Panc1 (cell line): ENCODE measurements around the gene MTMR12. TPM values are rescaled to one million over a fixed set of nuclear protein-coding genes. Genes with fewer than 3 reads are reported as not detected.
"Not testable (repeated sequence)": the region's sequence is repeated elsewhere in the genome, so short reads cannot be mapped to it uniquely, and the experiment has no call there.

Source experiments
- ATAC-seq: fragments of 200-7000 bp; cut with Tn5 transposase; 2 replicates; pipeline ENCODE4 v1.9.1; 2020; ENCODE audit warnings: mild to moderate bottlenecking, moderate library complexity
- BruUV-seq: library from RNA; stranded (reverse); fragments of 400-500 nt; replicated peaks from 2 replicates; lab custom pipeline; 2021; lab: Mats Ljungman, UMichigan
- CTCF ChIA-PET: fragments of 300-600 bp; sonication (Branson Sonifier 250); formaldehyde crosslinking; loops from one replicate; lab custom pipeline; 2022; ENCODE audit warnings: antibody characterized with exemption; lab: Charles Lee
- POLR2A ChIA-PET: fragments of 300-600 bp; sonication (Branson Sonifier 250); formaldehyde crosslinking; loops from one replicate; lab custom pipeline; 2022; ENCODE audit warnings: antibody characterized with exemption; lab: Charles Lee
- DNase-seq: peaks from one replicate; pipeline ENCODE4 v3.0.0-alpha.2; 2010; ENCODE audit warnings: low read depth, low spot score
- H3K27ac ChIP-seq: 2 replicates; pipeline ENCODE4 v1.5.1; 2011; ENCODE audit warnings: mild to moderate bottlenecking, low read length, inconsistent platforms
- H3K27me3 ChIP-seq: fragments of 200-500 bp; sonication (Bioruptor generic); 2 replicates; pipeline ENCODE4 v1.6.0; 2014; ENCODE audit warnings: low read length, inconsistent platforms; ENCODE audit not compliant: control insufficient read depth, insufficient read depth
- H3K36me3 ChIP-seq: fragments of 200-500 bp; sonication (Bioruptor generic); 2 replicates; pipeline ENCODE4 v1.5.1; 2014; ENCODE audit warnings: inconsistent platforms, mild to moderate bottlenecking, low read length, moderate library complexity; ENCODE audit not compliant: control insufficient read depth, insufficient read depth
- H3K4me1 ChIP-seq: 2 replicates; pipeline ENCODE4 v1.5.1; 2011; ENCODE audit warnings: inconsistent platforms, mild to moderate bottlenecking, low read length, moderate library complexity; ENCODE audit not compliant: control insufficient read depth, insufficient read depth
- H3K4me3 ChIP-seq, 2 experiments: 2 replicates each; pipeline ENCODE4 v1.5.1; 2011 to 2012; ENCODE audit warnings: low read depth in 2 of 2, low read length in 2 of 2, mild to moderate bottlenecking in 2 of 2, inconsistent platforms in 1 of 2, moderate library complexity in 1 of 2
- H3K9me3 ChIP-seq: fragments of 200-500 bp; sonication (Bioruptor generic); 2 replicates; pipeline ENCODE4 v1.5.1; 2014; ENCODE audit warnings: low read depth, mild to moderate bottlenecking, inconsistent platforms, low read length, moderate library complexity; ENCODE audit not compliant: control insufficient read depth, insufficient read depth
- POLR2AphosphoS5 ChIP-seq: IDR thresholded peaks from 2 replicates; pipeline ENCODE4 v1.6.1; 2012; ENCODE audit warnings: mild to moderate bottlenecking, low read depth, low read length, moderate library complexity
- SIN3A ChIP-seq: IDR thresholded peaks from 2 replicates; pipeline ENCODE4 v1.6.1; 2012; ENCODE audit warnings: low read depth, mild to moderate bottlenecking, low read length, moderate library complexity, borderline replicate concordance; ENCODE audit not compliant: insufficient read depth
- TCF7L2 ChIP-seq: IDR thresholded peaks from 2 replicates; pipeline ENCODE4 v1.6.1; 2011; ENCODE audit warnings: mild to moderate bottlenecking, low read depth, low read length, inconsistent platforms
- in situ Hi-C: cut with HindIII; loops from 2 replicates; pipeline ENCODE4 v1.10.0; 2016; ENCODE audit warnings: low sequenced_read_pairs, low pct_unique_long_range_greater_than_20kb
- intact Hi-C: fragments of 100-400 bp; cut with micrococcal nuclease; formaldehyde crosslinking; loops from one replicate; pipeline ENCODE4 v1.10.0; 2022; ENCODE audit not compliant: unreplicated experiment
- total RNA-seq: library from RNA; stranded (reverse); gene quantifications from one replicate; pipeline ENCODE4 v1.2.1, GENCODE V29; 2021; ENCODE audit not compliant: unreplicated experiment

MTMR12 gene
- total RNA-seq, 1 experiment from 2014 or later = 42.4 TPM

DNA sequence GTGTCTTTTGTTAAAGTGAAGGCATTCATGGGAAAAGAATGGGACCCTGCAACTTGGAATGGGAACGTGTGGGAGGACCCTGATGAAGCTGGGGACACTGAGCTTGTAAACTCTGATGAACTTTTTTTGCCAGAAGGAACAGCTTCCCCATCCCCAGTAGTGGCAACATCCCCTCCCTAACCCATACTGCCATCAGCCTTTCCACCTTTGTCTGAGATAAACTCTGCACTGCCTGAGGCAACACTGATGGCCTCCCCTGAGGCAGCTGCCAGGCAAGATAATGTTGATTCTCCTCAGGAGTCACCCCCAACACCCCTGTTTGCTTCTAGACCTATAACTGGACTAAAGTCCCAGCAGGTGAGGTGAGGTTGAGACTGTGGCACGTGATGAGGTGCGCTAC, 24.6 kb downstream of the MTMR12 start:
- H3K27ac ChIP-seq, in situ Hi-C loops, DNase-seq, H3K27me3 ChIP-seq, POLR2A ChIA-PET, intact Hi-C loops, H3K36me3 ChIP-seq, CTCF ChIA-PET, BruUV-seq, H3K4me3 ChIP-seq, ATAC-seq, H3K9me3 ChIP-seq, H3K4me1 ChIP-seq: not testable (repeated sequence)

- ATAC-seq, BruUV-seq, H3K4me1 ChIP-seq, H3K27ac ChIP-seq, H3K9me3 ChIP-seq, H3K4me3 ChIP-seq, in situ Hi-C loops, POLR2A ChIA-PET, DNase-seq, H3K36me3 ChIP-seq, CTCF ChIA-PET, intact Hi-C loops, H3K27me3 ChIP-seq: not testable (repeated sequence)
These were observed 25.2 kb downstream of the MTMR12 start for GRCh38 chr5:32287525-32287924.

GRCh38 chr5:32285510-32286138, 27.1 kb downstream of the MTMR12 start:
- Histone ChIP-seq H3K27me3 (no peaks in the 10 kb centered on the region), H3K9me3 (no peaks in the 10 kb centered on the region), H3K4me3 (no peak overlapping the region), H3K36me3 (no peaks in the 10 kb centered on the region), H3K27ac (no peak overlapping the region), H3K4me1 (no peaks in the 10 kb centered on the region)
- ChIA-PET CTCF (no interaction called here), POLR2A (no interaction called here)
- TF ChIP-seq TCF7L2 = no peak
- DNase-seq (no peak), ATAC-seq (no peak)
- in situ Hi-C loops = no loop called here
- intact Hi-C loops = no loop called here
- no TSS peak for BruUV-seq

DNA sequence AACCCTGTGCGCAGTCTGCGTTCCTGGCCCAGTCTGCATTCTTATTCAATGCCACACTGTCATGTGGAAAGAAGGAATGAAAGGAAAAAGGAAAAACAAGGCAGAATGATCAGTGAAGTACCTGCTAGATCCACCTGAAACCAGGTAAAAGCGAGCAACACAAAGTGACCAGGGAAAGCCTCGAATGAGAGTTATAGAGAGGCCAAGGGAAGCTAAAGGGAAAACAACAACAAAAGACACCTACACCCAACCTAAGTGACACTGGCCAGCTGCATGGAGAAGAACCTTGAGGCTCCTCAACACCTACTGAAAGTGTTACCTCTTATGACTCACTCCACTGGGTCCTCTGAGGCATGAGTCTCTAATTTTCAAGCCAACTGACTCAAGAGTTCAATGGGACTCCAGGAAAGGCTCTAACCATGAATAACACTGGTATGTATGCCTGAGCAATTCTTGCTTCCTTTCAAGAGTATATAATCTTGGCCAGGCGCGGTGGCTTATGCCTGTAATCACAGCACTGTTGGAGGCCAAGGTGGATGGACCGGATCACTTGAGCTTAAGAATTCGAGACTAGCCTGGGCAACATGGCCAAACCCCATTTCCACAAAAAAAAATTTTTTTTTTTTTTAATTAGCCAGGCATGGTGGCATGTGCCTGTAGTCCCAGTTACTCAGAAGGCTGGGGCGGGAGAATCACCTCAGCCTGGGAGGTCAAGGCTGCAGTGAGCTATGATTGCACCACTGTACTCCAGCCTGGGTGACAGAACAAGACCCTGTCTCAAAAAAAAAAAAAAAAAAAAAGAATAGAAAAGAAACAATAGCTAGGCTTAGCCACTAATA, 29.0 kb downstream of the MTMR12 start:
- intact Hi-C loops = no loop called here
- DNase-seq = no peak
- no peak overlapping the region for H3K27ac ChIP-seq

More for the DNA sequence above, 29.0 kb downstream of the MTMR12 start:
- BruUV-seq = no TSS peak
- H3K36me3 ChIP-seq = no peaks in the 10 kb centered on the region
- POLR2A ChIA-PET = interaction anchor here (0.6 kb wide), 1 partner anchor 301 kb away, joined by 3 read pairs; no protein-coding TSS in a partner anchor
- no peaks in the 10 kb centered on the region for H3K27me3 ChIP-seq
- TF ChIP-seq SIN3A = no peak
- TF ChIP-seq TCF7L2 = no peak
- no peak for TF ChIP-seq POLR2AphosphoS5
- CTCF ChIA-PET = interaction anchor here (0.7 kb wide), 2 partner anchors 29 to 54 kb away, joined by 3 to 6 read pairs; partner anchors contain the start of gene MTMR12
- ATAC-seq = no peak
- H3K4me3 ChIP-seq = no peak overlapping the region
- in situ Hi-C loops = no loop called here
- no peaks in the 10 kb centered on the region for H3K9me3 ChIP-seq
- no peaks in the 10 kb centered on the region for H3K4me1 ChIP-seq
